Measurements from ENCODE around the gene TBC1D4. TPM values are rescaled to one million over a fixed set of nuclear protein-coding genes. Genes with fewer than 3 reads are reported as not detected.

TBC1D4 gene
- total and polyA plus RNA-seq, 9 of the 15 experiments (the other 6 are each of a cell fraction or from before 2014, with no cell fraction given): 2.8 to 12.3 (median 7.0) TPM

DNA sequence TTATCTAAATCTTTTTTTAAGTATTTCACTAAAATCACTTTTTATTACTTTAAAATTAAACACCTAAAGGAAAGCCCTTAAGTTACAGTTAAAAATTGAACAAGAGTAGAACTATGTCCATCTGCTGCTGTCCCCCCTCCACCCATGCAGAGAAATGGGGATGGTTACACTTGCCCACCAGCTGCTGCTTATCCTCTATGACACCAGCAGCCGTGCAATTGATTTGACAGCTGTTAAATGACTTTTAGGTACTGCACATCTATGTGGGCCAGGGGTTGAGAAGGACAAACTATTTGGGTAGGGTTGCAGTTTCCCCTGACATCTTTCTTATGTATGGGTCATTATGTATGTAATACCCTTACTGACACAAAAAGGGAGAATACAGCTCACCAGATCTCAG, 77.2 kb downstream of the TBC1D4 start:
- FAIRE-seq (no peak), DNase-seq (ENCODE audit: extremely low read depth in 1 of 4, low spot score in 3 of 4) (no peak), ATAC-seq (no peak)
- WGBS (ENCODE audit: insufficient coverage, low coverage, missing lambda C conversion rate): 13% methylated on average over 1 of the region's 1 CpG
- in situ Hi-C loops (cut with MboI) (no loop called here), intact Hi-C loops (cut with micrococcal nuclease) (no loop called here)
- Histone ChIP-seq H3K4me1 (replicated peaks in 1 of 2; ENCODE audit: control insufficient read depth in 2 of 2, insufficient read depth in 2 of 2, low read length in 2 of 2) (no peaks in the 10 kb centered on the region), H2AFZ (ENCODE audit: low read depth, low read length) (no peak overlapping the region), H3K27ac (ENCODE audit: extremely low read depth, low read depth, low read length) (no peak overlapping the region), H3K27me3 (ENCODE audit: control insufficient read depth in 2 of 2, insufficient read depth in 2 of 2, low read length in 2 of 2) (no peaks in the 10 kb centered on the region), H3K36me3 (ENCODE audit: control insufficient read depth, insufficient read depth, low read length) (no peaks in the 10 kb centered on the region), H3K9me3 (replicated peaks; ENCODE audit: control insufficient read depth, insufficient read depth, low read depth, low read length) (no peaks in the 10 kb centered on the region), H3K4me3 (no peak overlapping the region), H3K9me1 (ENCODE audit: control insufficient read depth, insufficient read depth, low read length) (no peaks in the 10 kb centered on the region), H3K9ac (ENCODE audit: insufficient read depth in 1 of 2, low read depth in 2 of 2, low read length in 2 of 2) (no peak overlapping the region), H3K4me2 (ENCODE audit: insufficient read depth, low read length) (no peak overlapping the region), H3K79me2 (ENCODE audit: control insufficient read depth, insufficient read depth, low read length) (peaks cover 6% of the 10 kb centered on the region), H4K20me1 (replicated peaks; ENCODE audit: control insufficient read depth, insufficient read depth, low read length) (no peaks in the 10 kb centered on the region)
- ChIA-PET POLR2A (no interaction called here), CTCF (ENCODE audit: low intra/inter-chr PET ratio) (no interaction called here)
- TF ChIP-seq GABPB1 (CRISPR knock-in tag; IDR thresholded peaks at IDR 0.05) (no peak), ZNF23 (CRISPR knock-in tag; IDR thresholded peaks at IDR 0.05) (no peak), FOXJ3 (CRISPR knock-in tag; IDR thresholded peaks at IDR 0.05) (no peak), ILF3 (IDR thresholded peaks at IDR 0.05; ENCODE audit: borderline replicate concordance) (no peak), RUNX1 (IDR thresholded peaks at IDR 0.05; ENCODE audit: low read depth) (no peak), HDAC8 (tag; IDR thresholded peaks at IDR 0.05) (no peak), FOXK1 (CRISPR knock-in tag; IDR thresholded peaks at IDR 0.05; ENCODE audit: borderline replicate concordance) (no peak), RAD21 (CRISPR knock-in tag; conservative IDR thresholded peaks at IDR 0.05 in 1 of 2, IDR thresholded peaks at IDR 0.05 in 1 of 2) (no peak), NONO (IDR thresholded peaks at IDR 0.05; ENCODE audit: low read depth in 2 of 2, low read length in 1 of 2) (no peak), ILK (tag; IDR thresholded peaks at IDR 0.05; ENCODE audit: borderline replicate concordance, low read depth) (no peak), TCF7L2 (IDR thresholded peaks at IDR 0.05; ENCODE audit: low read depth, low read length) (no peak)
- TF ChIP-seq, protein P1, sequence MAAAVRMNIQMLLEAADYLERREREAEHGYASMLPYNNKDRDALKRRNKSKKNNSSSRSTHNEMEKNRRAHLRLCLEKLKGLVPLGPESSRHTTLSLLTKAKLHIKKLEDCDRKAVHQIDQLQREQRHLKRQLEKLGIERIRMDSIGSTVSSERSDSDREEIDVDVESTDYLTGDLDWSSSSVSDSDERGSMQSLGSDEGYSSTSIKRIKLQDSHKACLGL (CRISPR knock-in tag; IDR thresholded peaks at IDR 0.05; ENCODE audit: borderline replicate concordance, poor library complexity, severe bottlenecking): no peak
- BruUV-seq (replicated peaks): no TSS peak

All from K562 (cell line).